CD4-positive, alpha-beta T cell treated with Interleukin-10 for 1 hour (primary cell): ENCODE data around the gene CLCN5.
A peak's percentile ranks its signal among the peaks of the same experiment; 100 is the strongest.

Experiments used
- DNase-seq: peaks from one replicate; pipeline ENCODE4 v3.0.0-alpha.2; 2020

CLCN5 gene

GRCh38 chrX:50093625-50094024 is 171.2 kb downstream of the CLCN5 start:
- DNase-seq, result no peak

GRCh38 chrX:50097071-50097470 is 174.7 kb downstream of the CLCN5 start:
- DNase-seq, result no peak

- no peak for DNase-seq
These were observed 175.8 kb downstream of the CLCN5 start for GRCh38 chrX:50098241-50098640.

GRCh38 chrX:50098749-50099148 is 176.4 kb downstream of the CLCN5 start:
- no peak for DNase-seq

- DNase-seq, result no peak
These were observed 176.9 kb downstream of the CLCN5 start for GRCh38 chrX:50099331-50099730.

GRCh38 chrX:50100188-50100587 is 177.8 kb downstream of the CLCN5 start:
- peak; percentile 5 for DNase-seq

GRCh38 chrX:50103176-50103575 is 180.8 kb downstream of the CLCN5 start:
- no peak for DNase-seq

GRCh38 chrX:50103866-50104566 is 181.6 kb downstream of the CLCN5 start:
- no peak for DNase-seq

GRCh38 chrX:50106051-50106675 is 183.8 kb downstream of the CLCN5 start:
- DNase-seq, result no peak

- DNase-seq, result no peak
These were observed 185.1 kb downstream of the CLCN5 start for GRCh38 chrX:50107470-50107869.

GRCh38 chrX:50108264-50108663 is 185.9 kb downstream of the CLCN5 start:
- DNase-seq, result no peak

- no peak for DNase-seq
These were observed 189.3 kb downstream of the CLCN5 start for GRCh38 chrX:50111742-50112141.

- no peak for DNase-seq
These were observed 191.7 kb downstream of the CLCN5 start for GRCh38 chrX:50114113-50114512.

GRCh38 chrX:50115973-50116372 is 193.6 kb downstream of the CLCN5 start:
- no peak for DNase-seq

GRCh38 chrX:50117476-50117875 is 195.1 kb downstream of the CLCN5 start:
- no peak for DNase-seq

GRCh38 chrX:50125480-50125879 is 203.1 kb downstream of the CLCN5 start:
- DNase-seq, result no peak

- DNase-seq, result no peak
These were observed 225.6 kb downstream of the CLCN5 start for GRCh38 chrX:50147972-50148371.
